ENCODE data around the gene HNRNPA3.

GRCh38 chr2:177211576-177212105 is 953 bp upstream of the HNRNPA3 start:
- TF ChIP-seq EZH2 (IDR thresholded peaks at IDR 0.05; ENCODE audit: insufficient read depth, poor library complexity, severe bottlenecking) (no peak), EZH2phosphoT487 (IDR thresholded peaks at IDR 0.05; ENCODE audit: insufficient read depth, low read depth) (no peak)

Measured in GM23248 (cell line).